CD14-positive monocyte (primary cell): ENCODE results near the gene RBL1. TPM values are rescaled to one million over a fixed set of nuclear protein-coding genes. Genes with fewer than 3 reads are reported as not detected.
"Not testable (repeated sequence)": the region's sequence is repeated elsewhere in the genome, so short reads cannot be mapped to it uniquely, and the experiment has no call there.

Source experiments
- DNase-seq, 3 donors: peaks; one replicate each; pipeline ENCODE4 v3.0.0-alpha.2; 2011 to 2022
- H2AFZ ChIP-seq: 2 replicates; pipeline ENCODE4 v1.6.0; 2012; ENCODE audit warnings: mild to moderate bottlenecking, low read depth, low read length, inconsistent platforms; ENCODE audit not compliant: insufficient read depth, poor library complexity, severe bottlenecking
- H3K27ac ChIP-seq, 2 donors: 1 replicate in 1 of 2; 2 replicates in 1 of 2; pipeline ENCODE4 v1.5.1; 2012 to 2013; ENCODE audit warnings: low read length in 2 of 2, control low read depth in 1 of 2, inconsistent platforms in 1 of 2, low read depth in 1 of 2, mild to moderate bottlenecking in 1 of 2
- H3K27me3 ChIP-seq, 2 donors: one replicate each; pipeline versions ENCODE4 v1.6.0 to v1.6.1; 2011 to 2013; ENCODE audit warnings: low read length in 2 of 2; ENCODE audit not compliant: control insufficient read depth in 2 of 2, insufficient read depth in 2 of 2
- H3K36me3 ChIP-seq, 2 donors: replicated peaks in 1 of 2; 1 replicate in 1 of 2; 2 replicates in 1 of 2; pipeline versions ENCODE4 v1.5.1 to v1.6.1; 2012 to 2013; ENCODE audit warnings: low read length in 2 of 2, control low read depth in 1 of 2, inconsistent platforms in 1 of 2, mild to moderate bottlenecking in 1 of 2; ENCODE audit not compliant: insufficient read depth in 2 of 2, control insufficient read depth in 1 of 2
- H3K4me1 ChIP-seq, 2 donors: 1 replicate in 1 of 2; 2 replicates in 1 of 2; pipeline versions ENCODE4 v1.5.1 to v1.6.1; 2012 to 2013; ENCODE audit warnings: low read length in 2 of 2, control low read depth in 1 of 2, inconsistent platforms in 1 of 2, mild to moderate bottlenecking in 1 of 2, moderate library complexity in 1 of 2; ENCODE audit not compliant: insufficient read depth in 2 of 2, control insufficient read depth in 1 of 2
- H3K4me2 ChIP-seq: replicated peaks from 2 replicates; pipeline ENCODE3; 2012; ENCODE audit warnings: low read length, moderate library complexity, mild to moderate bottlenecking; ENCODE audit not compliant: poor library complexity, severe bottlenecking; ENCODE audit errors: extremely low read depth
- H3K4me3 ChIP-seq, 3 experiments: fragments of 200-600 bp in 1 of 3; sonication (generic) in 1 of 3; replicated peaks in 1 of 3; 1 replicate in 2 of 3; 2 replicates in 1 of 3; pipeline ENCODE4 v1.5.1; 2011 to 2013; ENCODE audit warnings: low read length in 3 of 3, mild to moderate bottlenecking in 3 of 3, control low read depth in 2 of 3, low read depth in 2 of 3, inconsistent platforms in 1 of 3, moderate library complexity in 1 of 3
- H3K79me2 ChIP-seq: 2 replicates; pipeline ENCODE4 v1.6.0; 2012; ENCODE audit warnings: mild to moderate bottlenecking, control low read depth, inconsistent platforms, low read length, moderate library complexity; ENCODE audit not compliant: insufficient read depth
- H3K9ac ChIP-seq: 2 replicates; pipeline ENCODE4 v1.6.0; 2017; ENCODE audit warnings: low read length, mild to moderate bottlenecking; ENCODE audit not compliant: insufficient read depth, poor library complexity, severe bottlenecking
- H3K9me3 ChIP-seq, 2 donors: replicated peaks in 1 of 2; 1 replicate in 1 of 2; 2 replicates in 1 of 2; pipeline versions ENCODE4 v1.5.1 to v1.6.1; 2012 to 2013; ENCODE audit warnings: low read length in 2 of 2, control low read depth in 1 of 2; ENCODE audit not compliant: control insufficient read depth in 1 of 2, insufficient read depth in 1 of 2
- H4K20me1 ChIP-seq: 2 replicates; pipeline ENCODE4 v1.6.0; 2012; ENCODE audit warnings: mild to moderate bottlenecking, low read length, control low read depth, moderate library complexity; ENCODE audit not compliant: insufficient read depth
- H3K27ac Mint-ChIP-seq, 7 donors: one replicate each; pipeline ENCODE4 v1.8.0; 2020; ENCODE audit warnings: mild to moderate bottlenecking in 7 of 7, mixed read lengths in 7 of 7, moderate library complexity in 6 of 7, inconsistent platforms in 2 of 7
- H3K27me3 Mint-ChIP-seq, 3 donors: one replicate each; pipeline ENCODE4 v1.8.0; 2021 to 2022; ENCODE audit warnings: low read depth in 3 of 3, mild to moderate bottlenecking in 3 of 3, mixed read lengths in 3 of 3, moderate library complexity in 3 of 3, inconsistent platforms in 1 of 3
- H3K36me3 Mint-ChIP-seq, 2 donors: one replicate each; pipeline ENCODE4 v1.8.0; 2020; ENCODE audit warnings: mixed read lengths in 2 of 2, inconsistent platforms in 1 of 2, mild to moderate bottlenecking in 1 of 2
- H3K4me1 Mint-ChIP-seq: one replicate; pipeline ENCODE4 v1.8.0; 2020; ENCODE audit warnings: mild to moderate bottlenecking, mixed read lengths
- H3K4me3 Mint-ChIP-seq, 2 donors: one replicate each; pipeline ENCODE4 v1.8.0; 2020; ENCODE audit warnings: mild to moderate bottlenecking in 2 of 2, mixed read lengths in 2 of 2, moderate library complexity in 1 of 2
- H3K9me3 Mint-ChIP-seq, 7 donors: one replicate each; pipeline ENCODE4 v1.8.0; 2020 to 2022; ENCODE audit warnings: mixed read lengths in 7 of 7, mild to moderate bottlenecking in 6 of 7, moderate library complexity in 6 of 7, inconsistent platforms in 2 of 7
- WGBS: methylation state at CpG from one replicate; pipeline ENCODE4 v1.1.5; 2013; ENCODE audit warnings: missing lambda C conversion rate; ENCODE audit not compliant: insufficient coverage; 5-methylcytosine and 5-hydroxymethylcytosine counted together
- intact Hi-C, 2 donors: fragments of 100-400 bp; cut with micrococcal nuclease; formaldehyde crosslinking; loops; one replicate each; pipeline versions ENCODE4 v1.15.0 to v1.15.1; 2023
- polyA plus RNA-seq, 3 donors: library from polyadenylated mRNA; depleted of rRNA in 1 of 3; unstranded in 2 of 3; stranded (reverse) in 1 of 3; fragments of 300-500 nt in 2 of 3; fragments of >200 nt in 1 of 3; fragmentation: Illumina TruSeq in 2 of 3; gene quantifications; 1 replicate in 2 of 3; 2 replicates in 1 of 3; pipeline ENCODE4 v1.2.3, GENCODE V29; 2012 to 2021
- TF ChIP-seq, protein P1 (sequence below): fragments of 200-600 bp; IDR thresholded peaks from one replicate; pipeline ENCODE4 v1.8.0; 2022; ENCODE audit warnings: antibody characterized with exemption, mild to moderate bottlenecking

RBL1 gene
- polyA plus RNA-seq, 3 donors: 1.5 to 3.7 (median 2.4) TPM

DNA sequence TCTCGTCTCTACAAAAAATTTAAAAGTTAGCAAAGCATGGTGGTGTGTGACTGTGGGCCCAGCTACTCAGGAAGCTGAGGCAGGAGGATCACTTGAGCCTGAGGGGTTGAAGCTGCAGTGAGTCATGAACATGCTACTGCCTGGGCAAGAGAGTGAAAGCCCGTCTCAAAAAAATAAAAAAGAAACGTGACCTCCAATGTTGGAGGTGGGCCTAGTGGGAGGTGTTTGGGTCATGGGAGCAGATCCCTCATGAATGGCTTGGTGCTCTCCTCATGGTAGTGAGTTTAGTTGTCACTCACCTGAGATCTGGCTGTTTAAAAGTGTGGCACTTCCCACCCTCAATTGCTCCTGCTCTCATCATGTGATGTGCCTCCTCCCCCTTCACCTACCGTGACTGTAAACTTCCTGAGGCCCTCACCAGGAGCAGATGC lies 24.3 kb downstream of the RBL1 start:
- H4K20me1 ChIP-seq: no peaks in the 10 kb centered on the region
- no peaks in the 10 kb centered on the region for H3K4me1 ChIP-seq
- peaks cover 3 to 32% of the 10 kb centered on the region in 2 donors for H3K36me3 ChIP-seq
- no peaks in the 10 kb centered on the region for H3K27me3 ChIP-seq
- H2AFZ ChIP-seq: no peak overlapping the region
- Mint-ChIP-seq H3K4me1 (peaks cover 3% of the 10 kb centered on the region), H3K27ac (peak overlapping the region in 4 of 7 donors; percentile 20 to 77 (median 76)), H3K27me3 (no peaks in the 10 kb centered on the region), H3K9me3 (peaks cover 0 to 3% (median 0%) of the 10 kb centered on the region in 7 donors), H3K36me3 (peaks cover 9 to 48% of the 10 kb centered on the region in 2 donors), H3K4me3 (no peak overlapping the region)
- intact Hi-C loops: no loop called here
- peaks cover 68% of the 10 kb centered on the region for H3K79me2 ChIP-seq
- no peak overlapping the region for H3K9ac ChIP-seq
- WGBS: 82% methylated on average over 3 of the region's 4 CpGs
- H3K27ac ChIP-seq: peak overlapping the region in 1 of 2 donors; percentile 1
- H3K9me3 ChIP-seq: no peaks in the 10 kb centered on the region
- no peak overlapping the region for H3K4me2 ChIP-seq
- DNase-seq: no peak
- H3K4me3 ChIP-seq: no peak overlapping the region
- TF ChIP-seq, protein P1, sequence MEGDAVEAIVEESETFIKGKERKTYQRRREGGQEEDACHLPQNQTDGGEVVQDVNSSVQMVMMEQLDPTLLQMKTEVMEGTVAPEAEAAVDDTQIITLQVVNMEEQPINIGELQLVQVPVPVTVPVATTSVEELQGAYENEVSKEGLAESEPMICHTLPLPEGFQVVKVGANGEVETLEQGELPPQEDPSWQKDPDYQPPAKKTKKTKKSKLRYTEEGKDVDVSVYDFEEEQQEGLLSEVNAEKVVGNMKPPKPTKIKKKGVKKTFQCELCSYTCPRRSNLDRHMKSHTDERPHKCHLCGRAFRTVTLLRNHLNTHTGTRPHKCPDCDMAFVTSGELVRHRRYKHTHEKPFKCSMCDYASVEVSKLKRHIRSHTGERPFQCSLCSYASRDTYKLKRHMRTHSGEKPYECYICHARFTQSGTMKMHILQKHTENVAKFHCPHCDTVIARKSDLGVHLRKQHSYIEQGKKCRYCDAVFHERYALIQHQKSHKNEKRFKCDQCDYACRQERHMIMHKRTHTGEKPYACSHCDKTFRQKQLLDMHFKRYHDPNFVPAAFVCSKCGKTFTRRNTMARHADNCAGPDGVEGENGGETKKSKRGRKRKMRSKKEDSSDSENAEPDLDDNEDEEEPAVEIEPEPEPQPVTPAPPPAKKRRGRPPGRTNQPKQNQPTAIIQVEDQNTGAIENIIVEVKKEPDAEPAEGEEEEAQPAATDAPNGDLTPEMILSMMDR: no peak

- H3K4me3 ChIP-seq, H3K9ac ChIP-seq, H3K9me3 ChIP-seq, H3K27me3 Mint-ChIP-seq, DNase-seq, H3K4me3 Mint-ChIP-seq, H3K4me1 Mint-ChIP-seq, H3K4me1 ChIP-seq, H2AFZ ChIP-seq, H3K9me3 Mint-ChIP-seq, intact Hi-C loops, H3K4me2 ChIP-seq, H3K27ac ChIP-seq, H3K27ac Mint-ChIP-seq, H3K27me3 ChIP-seq, H4K20me1 ChIP-seq: not testable (repeated sequence)
- H3K79me2 ChIP-seq: peaks cover 49% of the 10 kb centered on the region
- H3K36me3 ChIP-seq: peaks cover 19 to 46% of the 10 kb centered on the region in 2 donors
- WGBS: 95% methylated on average over 4 of the region's 25 CpGs
- H3K36me3 Mint-ChIP-seq: peaks cover 20 to 57% of the 10 kb centered on the region in 2 donors
These were observed 26.2 kb downstream of the RBL1 start for GRCh38 chr20:37069563-37069962.
